22Rv1 (cell line): ENCODE data around the gene ZFC3H1.

ENCODE experiments used
- H3K27ac ChIP-seq: fragments of 450-650 bp; 2 replicates; pipeline ENCODE4 v1.5.1; 2017
- CTCF ChIP-seq: fragments of 450-650 bp; IDR thresholded peaks from 2 replicates; pipeline ENCODE4 v1.5.1; 2017; ENCODE audit warnings: mild to moderate bottlenecking
- ZFX ChIP-seq: fragments of 450-650 bp; IDR thresholded peaks from 2 replicates; pipeline ENCODE4 v1.6.1; 2017; ENCODE audit warnings: antibody characterized with exemption, borderline replicate concordance

The ZFC3H1 gene

DNA sequence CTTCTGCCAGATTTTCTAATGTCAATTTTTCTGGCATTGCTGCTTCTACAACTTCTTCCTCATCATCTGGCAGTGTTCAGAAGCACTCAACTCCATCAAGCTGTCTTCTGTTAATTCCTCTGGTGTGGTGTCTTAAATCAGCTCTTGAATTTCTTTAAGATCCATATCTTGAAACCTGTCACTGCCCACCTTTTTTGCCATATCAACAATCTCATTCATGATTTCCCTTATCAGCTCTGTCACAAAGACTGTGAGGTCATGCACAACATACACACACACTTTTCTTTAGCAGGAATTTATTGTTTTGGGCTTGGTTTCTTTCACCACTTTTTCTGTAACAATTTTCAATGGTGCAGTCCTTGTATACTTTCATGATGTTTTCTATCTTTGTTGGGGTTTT is 7.7 kb upstream of the ZFC3H1 start:
- H3K27ac ChIP-seq: no peak overlapping the region
- TF ChIP-seq CTCF: no peak
- TF ChIP-seq ZFX: no peak

DNA sequence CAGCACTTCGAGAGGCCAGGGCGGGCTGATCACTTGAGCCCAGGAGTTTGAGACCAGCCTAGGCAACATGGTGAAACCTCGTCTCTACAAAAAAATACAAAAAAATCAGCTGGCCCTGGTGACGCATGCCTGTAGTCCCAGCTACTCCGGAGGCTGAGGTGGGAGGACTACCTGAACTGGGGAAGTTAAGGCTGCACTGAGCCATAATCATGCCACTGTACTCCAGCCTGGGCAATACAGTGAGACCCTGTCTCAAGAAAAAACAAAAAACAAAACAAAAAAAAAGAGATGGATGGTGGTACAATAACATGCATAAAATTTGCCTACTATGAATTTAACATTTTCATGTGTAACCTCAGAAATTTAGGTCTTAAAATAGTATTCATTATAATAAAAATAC is 2.6 kb upstream of the ZFC3H1 start:
- no peak overlapping the region for H3K27ac ChIP-seq
- TF ChIP-seq ZFX: no peak
- no peak for TF ChIP-seq CTCF

DNA sequence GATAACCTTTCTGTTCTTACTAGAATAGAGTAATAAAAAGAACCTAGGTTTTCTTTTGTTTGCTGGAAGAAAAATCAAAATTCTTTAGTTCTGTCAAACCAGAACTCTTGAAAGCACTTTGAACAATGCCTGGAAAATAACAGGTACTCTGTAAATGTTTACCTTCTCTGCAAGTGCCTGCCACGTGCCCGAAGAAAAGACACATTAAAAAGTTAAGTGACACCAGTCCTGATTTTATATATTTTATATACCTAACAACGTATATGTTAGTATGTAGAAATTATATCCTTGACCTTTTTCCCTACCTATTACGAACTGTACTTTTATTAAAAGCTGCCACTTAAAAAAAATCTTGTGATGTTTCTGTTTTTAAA is 1.4 kb upstream of the ZFC3H1 start:
- H3K27ac ChIP-seq: peak overlapping the region; percentile 99

GRCh38 chr12:71664411-71665089 is 902 bp upstream of the ZFC3H1 start:
- H3K27ac ChIP-seq: peak overlapping the region; percentile 99
- TF ChIP-seq ZFX: no peak
- no peak for TF ChIP-seq CTCF

More for the DNA sequence above, 1.4 kb upstream of the ZFC3H1 start:
- TF ChIP-seq ZFX (no peak), CTCF (no peak)

DNA sequence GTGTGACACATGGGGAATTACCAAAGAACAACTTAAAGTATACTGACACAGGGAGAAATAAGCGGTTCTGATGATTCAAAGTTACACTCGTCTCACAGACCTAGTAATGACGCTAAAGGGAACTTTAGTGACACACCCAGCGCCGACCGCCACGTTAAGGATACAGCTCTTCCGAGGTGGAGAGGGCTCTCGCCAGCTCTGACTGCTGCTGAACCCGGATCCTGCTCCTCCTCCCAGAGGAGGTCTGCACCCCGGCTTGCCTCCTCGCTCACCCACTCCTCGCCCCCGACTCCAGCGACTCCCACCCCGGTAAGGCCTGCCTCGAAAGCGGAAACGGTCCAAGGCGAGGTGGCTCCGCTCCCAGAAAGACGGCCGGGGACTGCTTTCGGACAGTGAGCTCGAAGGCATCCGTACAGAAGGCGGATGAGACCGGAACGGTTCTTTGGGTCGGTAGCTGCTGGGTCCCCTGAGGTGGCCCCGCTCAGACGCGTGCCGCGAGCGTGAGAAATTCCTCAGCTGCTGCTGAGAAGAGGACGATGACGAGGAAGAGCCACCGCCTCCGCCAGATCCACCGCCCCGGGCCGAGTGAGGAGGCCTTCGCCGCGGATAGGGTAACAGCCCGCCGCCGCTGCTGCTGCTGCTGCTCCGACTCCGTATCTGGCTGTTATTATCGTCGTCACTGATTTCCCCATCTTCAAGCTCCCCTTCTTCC is 643 bp downstream of the ZFC3H1 start:
- peak overlapping the region; percentile 99 for H3K27ac ChIP-seq

GRCh38 chr12:71661977-71662530 is 1.6 kb downstream of the ZFC3H1 start:
- H3K27ac ChIP-seq: no peak overlapping the region
- TF ChIP-seq ZFX (no peak), CTCF (no peak)

More for the DNA sequence above, 643 bp downstream of the ZFC3H1 start:
- TF ChIP-seq ZFX (no peak), CTCF (no peak)

GRCh38 chr12:71656740-71657139 is 6.9 kb downstream of the ZFC3H1 start:
- no peak for TF ChIP-seq CTCF
- TF ChIP-seq ZFX: no peak
- H3K27ac ChIP-seq: no peak overlapping the region
